ENCODE results near the gene GPC6.

The GPC6 gene

DNA sequence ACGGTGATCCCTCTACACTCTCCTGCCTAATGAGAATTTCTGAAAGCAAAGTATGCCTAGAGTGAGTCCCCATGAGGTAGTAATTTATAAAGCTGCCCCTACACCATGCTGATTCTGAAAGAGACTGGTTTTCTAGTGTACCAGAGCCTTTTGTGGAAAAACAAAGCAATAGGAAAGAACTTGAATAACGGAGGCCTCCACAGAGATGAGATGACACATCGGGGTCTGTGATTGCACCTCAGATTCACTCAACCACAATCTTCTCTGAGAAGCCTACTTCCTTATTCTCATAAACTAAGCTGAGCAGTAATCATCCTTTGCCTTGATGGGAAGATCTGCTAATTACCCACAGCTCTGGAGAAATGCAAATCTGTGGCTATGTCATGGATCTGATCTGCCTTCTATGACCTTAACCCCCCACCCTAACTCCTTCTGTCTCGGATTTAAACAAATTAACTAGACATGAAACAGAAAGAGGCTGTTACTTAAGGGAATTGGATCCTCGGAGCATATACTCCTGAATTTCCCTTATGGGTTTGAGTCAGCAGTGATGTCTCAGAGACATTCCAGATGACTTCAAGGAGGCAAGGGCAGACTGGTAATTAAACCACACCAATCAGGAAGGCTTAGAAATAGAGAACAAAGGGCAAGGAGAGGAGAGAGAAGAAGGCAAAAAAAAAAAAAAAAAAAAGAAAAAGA is 1124.8 kb downstream of the GPC6 start:
- no peak for DNase-seq (ENCODE audit: low read depth)

DNA sequence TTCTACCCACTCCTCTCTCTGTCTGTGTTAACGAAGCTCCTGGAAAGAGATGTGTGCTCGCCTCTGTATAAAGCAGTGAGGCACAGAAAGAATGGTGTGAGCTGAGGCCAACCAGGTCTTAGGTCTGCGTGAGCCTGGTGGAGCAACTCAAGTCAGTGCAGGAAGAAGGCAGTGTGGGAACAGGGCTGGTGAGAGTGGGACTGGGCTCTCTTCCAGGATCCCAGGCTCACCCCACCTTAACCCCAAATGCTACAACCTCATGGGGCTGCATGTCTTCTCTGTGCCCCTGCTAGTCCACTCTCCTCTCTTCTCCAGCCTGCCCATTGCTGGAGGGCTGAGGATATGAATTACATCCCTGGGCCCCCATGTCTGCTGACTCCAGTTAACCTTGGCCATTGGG is 1125.5 kb downstream of the GPC6 start:
- no peak for DNase-seq (ENCODE audit: low read depth)

DNA sequence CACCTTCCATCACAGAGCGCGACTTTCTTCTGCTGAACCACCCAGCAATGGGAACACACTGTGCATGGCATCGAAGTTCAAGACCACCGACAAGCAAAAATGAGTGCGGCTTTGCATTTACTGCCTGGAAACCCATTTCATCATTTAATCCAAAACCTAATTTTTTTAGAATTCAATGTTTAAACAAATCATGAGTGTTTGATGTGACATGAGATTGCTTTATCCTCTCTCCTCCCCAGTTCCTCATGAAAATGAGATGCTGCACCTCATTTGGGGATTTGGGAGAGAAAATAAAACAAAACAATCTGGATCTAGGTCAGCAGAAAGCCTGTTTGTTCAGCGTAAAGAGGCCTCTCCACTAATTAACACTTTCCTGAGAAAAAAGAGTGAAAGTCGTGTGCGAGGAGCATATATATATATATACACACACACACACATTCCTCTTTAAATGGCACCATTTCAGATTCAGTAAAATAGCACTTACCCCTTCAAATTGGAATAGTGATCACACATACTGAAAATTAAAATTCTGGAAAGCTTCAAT is 1126.6 kb downstream of the GPC6 start:
- DNase-seq (ENCODE audit: low read depth) = no peak

DNA sequence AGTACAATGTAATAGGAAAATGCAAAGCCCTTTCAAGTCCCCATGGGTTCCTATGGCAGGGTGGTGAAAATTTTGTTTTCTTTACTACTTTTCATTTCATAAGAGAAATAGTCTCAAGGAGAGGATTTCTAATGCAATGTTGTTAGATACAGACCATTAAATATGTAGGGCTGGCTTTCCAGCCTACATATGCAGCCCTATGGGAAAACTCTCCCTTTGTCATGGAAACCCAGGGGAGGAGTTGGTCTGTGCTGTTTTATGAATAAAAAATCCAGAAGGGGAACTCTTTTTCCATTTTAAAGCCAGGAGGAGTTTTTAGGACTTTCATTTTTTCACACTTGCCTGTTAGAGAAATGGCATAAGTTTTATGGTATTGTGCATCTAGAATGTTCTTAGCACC is 1133.3 kb downstream of the GPC6 start:
- DNase-seq (ENCODE audit: low read depth) = no peak

DNA sequence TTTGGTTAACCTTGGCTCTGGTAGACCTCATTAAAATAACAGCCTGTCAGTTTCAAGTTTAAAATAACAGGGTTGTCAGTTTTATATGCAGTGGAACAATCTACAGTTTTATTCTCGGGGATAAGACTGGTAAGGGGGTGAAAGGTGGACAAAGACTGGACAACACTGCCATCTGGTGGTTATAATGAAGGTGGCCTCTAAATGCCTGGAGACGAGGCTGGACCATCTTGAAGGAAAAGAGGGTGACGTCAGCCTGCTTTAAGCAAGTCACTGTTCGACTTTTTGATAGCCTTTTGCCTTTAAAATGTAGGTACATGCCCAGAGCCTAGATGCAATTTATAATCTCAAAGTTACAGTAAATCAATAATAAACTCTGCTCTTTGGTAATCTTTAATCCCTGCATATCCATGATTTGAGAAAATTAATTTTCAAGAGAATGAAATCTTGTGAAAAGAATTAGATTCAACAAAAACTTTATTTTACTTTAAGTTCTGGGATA is 1135.9 kb downstream of the GPC6 start:
- DNase-seq (ENCODE audit: low read depth) = peak; percentile 82

DNA sequence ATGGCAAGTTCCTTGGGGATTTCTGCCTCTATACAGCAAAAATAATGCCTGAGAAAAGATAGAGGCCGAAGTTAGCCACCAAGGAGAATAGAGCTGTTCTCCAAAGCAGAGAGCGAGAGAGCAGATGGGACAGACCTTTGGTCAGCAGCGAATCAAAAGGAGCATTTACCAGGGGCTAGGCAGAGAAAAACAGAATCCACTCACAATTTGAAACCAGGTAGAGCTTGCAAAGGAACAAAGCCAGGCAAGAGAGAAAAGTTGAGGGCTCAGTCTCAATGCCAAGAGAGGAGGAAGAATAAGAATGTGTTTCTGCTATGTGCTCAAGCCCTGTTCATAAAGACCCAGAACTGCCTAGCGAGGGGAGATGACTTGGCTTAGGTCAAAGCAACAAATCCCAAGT is 1140.1 kb downstream of the GPC6 start:
- DNase-seq (ENCODE audit: low read depth) = no peak

DNA sequence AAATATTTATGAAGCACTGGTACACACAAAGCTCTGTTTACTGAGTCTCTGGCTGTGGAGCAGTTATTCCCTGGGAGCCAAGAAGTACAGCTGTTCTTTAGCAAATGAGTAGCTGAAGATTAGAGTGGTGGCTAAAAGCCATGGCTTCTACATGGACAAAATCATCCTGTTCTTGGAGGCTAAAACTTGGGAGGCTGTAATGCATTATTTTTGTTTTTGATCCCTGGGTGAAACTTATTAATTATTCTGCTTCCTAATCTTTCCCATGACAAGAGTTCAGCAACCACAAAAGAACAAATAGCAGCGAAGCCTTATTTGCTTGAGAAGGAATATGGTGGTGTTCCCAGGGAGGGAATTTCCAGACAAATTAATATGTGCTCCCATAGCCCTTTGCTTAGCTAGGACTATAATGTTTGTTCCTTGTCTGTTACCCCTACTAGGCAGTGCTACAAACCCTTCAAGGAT is 1143.4 kb downstream of the GPC6 start:
- DNase-seq (ENCODE audit: low read depth) = no peak

DNA sequence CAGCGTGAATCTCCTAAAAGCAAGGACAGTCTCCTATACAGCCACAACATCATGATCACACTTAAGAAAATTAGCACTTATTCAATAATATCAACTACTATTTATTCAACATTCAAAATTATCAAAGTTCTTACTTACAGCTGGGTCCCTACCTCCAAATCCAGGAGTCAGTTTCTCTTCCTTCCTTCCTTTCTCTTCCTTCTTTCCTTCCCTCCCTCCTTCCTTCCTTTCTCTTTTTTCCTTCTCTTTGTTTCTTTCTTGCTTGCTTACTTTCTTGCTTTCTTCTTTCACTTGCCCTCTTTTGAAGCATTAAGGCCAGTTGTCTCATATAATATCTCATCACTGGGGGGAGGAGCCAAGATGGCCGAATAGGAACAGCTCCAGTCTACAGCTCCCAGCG is 1145.2 kb downstream of the GPC6 start:
- DNase-seq (ENCODE audit: low read depth) = no peak

DNA sequence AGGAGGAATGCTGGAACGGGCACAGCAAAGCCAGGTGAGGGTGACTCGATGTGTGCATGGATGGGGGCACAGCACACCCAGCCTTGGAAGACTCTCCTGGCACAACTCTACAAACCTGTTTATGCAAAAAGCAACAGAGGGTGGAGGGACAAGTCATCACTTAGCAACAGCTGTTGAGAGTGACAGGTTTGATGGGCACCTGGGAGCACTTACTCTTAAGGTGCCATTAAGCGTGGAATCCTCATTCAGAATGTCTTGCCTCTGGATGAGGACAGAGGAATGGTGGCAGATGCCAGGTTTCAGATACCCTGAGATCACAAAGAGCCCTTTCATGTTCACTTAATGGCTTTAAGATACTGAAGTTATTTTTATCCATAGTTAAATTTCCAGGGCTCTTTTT is 1155.9 kb downstream of the GPC6 start:
- no peak for DNase-seq (ENCODE audit: low read depth)

DNA sequence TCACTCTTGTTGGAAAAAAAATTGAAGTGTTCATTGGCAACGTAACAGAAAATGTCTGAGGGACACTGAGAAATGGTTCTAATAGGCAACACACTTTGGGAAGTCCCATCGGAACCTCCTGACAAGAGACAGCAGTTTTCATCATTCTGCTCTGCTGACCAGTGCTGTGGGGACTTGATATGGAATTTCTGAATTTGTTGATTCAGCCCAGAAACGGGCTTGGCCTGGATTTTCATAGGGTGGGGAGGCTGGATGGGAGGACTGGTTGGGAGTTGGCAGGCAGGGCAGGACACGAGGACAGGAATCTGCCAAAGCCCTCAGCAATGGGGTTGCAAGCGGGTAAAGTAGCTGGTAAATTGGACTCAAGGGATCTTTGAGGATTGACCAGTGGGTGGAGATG is 1156.4 kb downstream of the GPC6 start:
- DNase-seq (ENCODE audit: low read depth) = no peak

DNA sequence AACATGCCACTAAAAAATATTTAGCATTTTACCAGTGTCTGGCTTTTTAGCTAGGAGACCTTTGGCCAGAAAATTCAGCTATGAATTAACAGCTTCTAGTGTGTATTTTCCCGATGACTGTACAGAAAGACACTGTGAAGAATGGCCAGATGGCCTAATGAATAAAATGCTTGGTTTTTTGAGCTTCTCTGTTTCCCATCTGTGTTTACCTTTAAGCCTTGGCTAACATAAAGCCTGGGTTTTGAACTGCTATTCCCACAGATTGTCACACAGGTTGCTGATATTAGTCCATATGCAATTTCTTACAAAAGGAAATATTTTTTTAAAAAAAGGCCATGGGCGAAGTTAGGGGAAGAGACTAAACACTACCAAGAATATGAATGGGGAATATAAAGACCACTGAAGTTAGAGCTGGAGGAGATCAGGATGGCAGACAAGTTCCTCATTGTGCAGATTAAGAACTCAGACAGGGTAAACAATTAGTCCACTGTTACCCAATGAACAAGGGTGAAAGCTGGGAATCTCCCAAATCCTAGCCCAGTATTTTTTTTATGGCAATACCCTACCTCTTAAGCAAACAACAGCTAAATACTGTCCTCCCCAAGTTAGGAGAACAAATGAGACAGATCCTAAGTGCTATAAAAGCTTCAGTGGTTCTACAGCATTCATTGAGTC is 1157.8 kb downstream of the GPC6 start:
- DNase-seq (ENCODE audit: low read depth) = no peak

DNA sequence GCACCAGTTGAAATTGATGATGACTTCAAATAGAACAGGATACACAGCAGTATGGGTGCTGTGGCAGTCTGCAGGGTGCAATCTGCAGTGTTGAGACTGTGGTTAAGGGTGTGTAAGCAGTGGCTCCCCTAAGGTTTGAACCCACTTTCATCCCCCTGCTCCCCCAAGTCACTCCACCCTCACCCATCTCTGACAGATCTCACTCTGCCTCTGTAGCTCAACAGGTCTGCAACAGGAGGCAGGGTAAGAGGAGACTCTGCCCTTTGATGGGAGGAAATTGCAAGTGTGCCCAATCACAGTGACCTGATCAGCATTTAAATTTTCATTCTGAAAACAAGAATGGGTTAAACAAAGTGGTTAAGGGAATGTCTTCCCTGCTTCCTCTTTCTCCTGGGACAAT is 1160.4 kb downstream of the GPC6 start:
- DNase-seq (ENCODE audit: low read depth) = no peak

DNA sequence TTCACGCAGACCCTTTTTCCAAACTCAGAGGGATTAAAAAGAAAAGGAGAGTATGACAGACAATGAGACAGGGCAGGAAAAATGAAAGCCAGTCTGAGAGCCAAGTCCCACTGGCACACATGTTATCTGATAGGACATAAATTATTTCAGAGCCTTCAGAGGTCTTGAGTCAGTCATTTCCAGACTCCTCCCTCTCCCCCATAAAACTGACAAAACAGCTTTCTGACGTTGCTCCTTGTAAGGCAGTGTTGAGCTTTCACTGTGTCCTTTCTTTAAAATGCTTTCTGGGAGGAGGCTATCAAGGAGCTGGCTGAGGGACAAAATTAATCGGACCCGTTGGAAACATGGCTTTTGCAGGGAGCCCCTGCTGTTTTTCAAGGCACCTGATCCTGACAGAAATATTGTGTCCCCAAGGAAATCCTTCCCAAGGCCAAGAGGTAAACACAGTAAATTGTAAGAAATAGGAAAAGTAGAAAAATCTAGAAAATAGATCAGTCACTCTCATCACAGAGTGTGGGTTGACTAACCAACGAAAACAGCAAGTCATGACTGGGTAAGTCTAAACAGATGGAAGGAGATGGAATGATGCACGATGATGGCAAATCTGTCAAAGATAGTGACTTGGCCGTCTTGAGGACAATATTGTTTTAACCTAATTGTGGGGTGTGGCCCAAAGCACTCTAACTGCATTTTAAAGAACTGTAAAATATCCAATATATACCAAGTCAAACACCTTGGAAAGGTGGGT is 1163.2 kb downstream of the GPC6 start:
- no peak for DNase-seq (ENCODE audit: low read depth)

DNA sequence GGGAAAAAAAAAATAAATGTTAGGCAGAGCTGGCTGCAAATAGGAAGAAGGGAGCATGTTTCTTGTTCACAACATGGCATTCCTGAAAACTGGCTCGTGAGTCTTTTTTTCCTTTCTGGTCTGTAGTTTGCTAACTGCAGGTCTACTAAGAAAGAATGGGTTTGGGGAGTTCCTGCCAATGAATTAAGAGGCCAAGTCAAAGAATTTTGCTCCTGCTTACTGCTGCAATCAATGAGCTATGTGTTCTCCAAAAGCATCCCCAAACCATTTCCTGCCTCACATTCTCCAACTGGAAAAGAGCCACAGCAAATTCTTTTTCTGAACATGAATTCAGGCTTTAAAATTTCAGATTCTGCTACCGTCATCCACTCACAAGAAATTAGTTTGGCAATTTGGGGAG is 1164.3 kb downstream of the GPC6 start:
- no peak for DNase-seq (ENCODE audit: low read depth)

DNA sequence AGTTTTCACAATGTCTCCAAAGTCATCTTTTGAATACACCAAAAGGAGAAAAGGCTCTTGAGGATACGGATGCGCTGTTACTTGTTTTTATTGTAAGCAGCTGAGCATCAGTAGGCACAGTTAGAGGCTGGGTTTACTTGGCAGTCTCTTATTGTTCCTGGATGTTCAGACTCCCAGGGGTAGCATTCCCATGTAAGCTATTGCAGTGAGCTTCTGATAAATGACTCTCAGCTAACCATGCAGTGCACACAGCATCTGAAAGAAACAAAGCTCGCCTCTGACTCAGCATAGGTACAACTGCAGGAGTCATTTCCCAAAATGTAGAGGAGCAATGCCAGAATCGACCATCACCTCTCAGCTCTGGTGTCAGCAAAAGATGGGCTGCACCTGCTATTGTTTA is 1168.1 kb downstream of the GPC6 start:
- DNase-seq (ENCODE audit: low read depth) = no peak

DNA sequence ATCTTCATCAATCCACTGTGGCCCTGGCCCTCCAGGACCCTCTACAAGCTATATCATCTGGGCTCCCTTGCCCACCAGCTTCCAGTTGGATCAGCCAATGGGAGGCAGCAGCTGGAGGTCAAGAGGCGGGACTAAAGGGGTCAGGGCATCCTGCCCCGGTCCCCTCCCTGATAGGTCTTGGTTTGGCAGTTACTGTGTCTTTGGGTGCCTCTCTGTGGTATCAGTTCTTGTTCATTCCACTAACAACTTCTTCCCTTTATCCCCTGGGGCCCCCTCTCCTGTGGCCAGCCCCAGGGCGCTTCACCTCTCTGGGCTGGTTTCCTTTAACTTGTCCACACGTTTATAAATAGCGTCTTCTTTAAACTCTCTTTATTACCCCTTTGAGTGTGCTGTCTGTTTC is 1169.3 kb downstream of the GPC6 start:
- DNase-seq (ENCODE audit: low read depth) = no peak

DNA sequence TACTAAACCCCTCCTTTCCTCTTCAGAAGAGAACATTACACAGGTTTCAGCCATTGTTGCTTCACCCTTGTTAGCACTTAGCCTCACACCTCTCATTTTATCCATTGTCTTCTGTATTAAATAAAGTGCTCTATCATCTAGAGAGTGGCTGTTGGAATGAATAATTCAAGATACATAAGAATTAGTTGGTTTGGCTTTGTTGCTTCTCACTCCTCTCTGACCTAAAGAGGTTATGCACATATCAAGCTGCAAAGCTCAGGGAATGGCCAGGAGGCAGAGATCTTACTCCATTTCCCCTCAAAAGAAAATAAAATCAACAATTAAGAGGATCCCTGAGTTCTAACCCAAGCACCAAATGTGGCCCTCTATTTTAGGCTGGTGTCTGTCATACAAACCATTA is 1173.2 kb downstream of the GPC6 start:
- no peak for DNase-seq (ENCODE audit: low read depth)

DNA sequence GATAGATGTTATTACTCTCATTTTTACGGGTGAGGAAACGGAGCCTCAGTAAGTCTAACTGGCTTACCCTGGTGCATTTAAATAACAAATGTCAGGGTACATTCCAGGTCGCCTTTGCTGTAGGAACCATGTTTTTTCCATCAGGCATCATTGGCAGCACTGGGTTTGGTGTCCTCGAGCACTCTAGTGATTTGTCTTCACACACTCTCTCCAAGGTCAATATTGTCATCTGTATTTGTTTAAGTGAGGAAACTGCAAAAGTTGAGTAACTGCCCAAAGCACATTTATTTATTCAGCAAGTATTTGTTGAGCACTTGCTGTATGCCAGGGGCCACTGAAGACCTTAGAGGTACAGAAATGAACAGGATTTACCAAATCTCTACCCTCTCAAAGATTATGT is 1174.3 kb downstream of the GPC6 start:
- DNase-seq (ENCODE audit: low read depth) = no peak

DNA sequence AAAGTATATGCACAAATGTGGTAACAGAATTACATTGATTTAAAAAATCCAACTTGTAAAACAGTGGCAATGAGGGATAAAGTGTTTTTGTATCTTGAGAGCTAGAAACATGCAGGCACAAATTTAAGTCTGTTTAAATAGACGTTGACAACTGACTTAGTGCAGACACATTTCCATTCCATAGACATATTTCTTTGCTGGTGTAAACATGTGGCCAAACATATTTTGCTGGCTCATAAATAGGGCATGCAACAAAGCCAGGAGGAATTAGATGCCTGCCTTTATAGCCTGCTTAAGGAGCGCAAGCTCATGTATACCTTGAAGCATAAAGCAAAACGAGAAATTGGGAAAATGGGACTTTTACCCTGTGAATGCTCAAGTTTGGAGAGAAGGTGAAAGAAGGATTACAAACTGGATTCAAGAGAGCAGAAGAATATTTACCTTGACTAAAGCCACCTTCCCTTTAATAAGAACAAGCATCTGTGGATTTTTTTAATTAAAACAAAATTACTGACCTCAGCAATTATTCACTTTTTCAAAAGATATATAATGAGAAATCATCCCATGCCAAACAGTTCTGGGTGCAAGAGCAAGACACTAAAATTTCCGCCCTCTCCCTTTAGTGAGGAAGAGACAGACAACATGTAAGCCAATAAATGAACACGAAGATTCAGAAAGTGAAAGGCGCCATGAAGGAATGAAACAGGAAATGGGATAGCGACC is 1181.9 kb downstream of the GPC6 start:
- no peak for DNase-seq (ENCODE audit: low read depth)

DNA sequence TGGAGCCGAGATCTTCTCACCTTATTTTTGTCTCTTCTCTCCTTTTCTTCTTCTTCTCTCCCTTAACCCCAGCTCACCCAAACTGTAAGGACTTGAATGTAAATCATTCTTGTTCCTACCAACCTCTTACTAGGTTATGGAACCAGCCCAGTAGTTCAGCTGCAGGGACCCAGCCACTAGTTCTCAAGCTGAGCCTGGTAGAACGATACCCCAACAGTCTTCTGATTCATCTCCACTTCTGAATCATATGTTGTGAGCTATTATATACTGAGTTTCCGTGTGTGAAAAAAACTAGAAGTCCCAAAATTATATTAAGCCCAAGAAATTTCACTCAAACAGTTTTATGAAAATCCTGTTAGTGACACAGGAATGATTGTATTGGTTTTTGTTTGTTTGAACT is 1185.1 kb downstream of the GPC6 start:
- DNase-seq (ENCODE audit: low read depth) = no peak

DNA sequence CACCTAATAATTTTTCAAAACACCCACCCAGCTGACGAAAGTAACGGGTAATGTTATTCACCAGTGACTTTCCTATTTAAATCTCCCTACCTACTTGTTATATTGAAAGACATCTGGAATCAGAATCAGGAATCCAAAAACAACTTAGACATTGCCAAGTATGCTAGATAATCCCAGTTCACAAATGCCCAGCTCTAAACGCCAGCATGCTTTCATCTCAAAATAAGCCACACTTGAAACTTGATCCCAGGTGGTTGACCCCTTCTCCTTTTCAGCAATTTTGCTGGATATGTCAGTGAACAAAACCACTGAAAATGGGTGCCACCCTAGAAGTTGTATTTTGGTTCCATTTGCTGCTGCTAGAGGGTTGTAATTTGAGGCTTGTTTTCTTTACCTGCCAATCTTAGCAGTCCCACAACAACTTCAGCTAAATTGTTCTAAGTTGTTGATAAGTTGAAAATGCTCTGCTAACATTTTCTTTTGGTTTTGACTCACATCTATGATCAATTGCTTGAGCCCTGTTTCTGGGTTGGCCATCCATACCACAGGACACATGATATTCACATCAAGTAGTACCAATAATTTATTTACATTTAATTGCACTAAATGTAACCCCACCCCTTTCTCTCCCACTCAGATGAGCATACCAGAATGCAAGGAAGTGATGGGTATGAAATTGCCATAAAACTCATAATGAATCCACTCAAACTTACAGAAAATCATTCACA is 1186.4 kb downstream of the GPC6 start:
- DNase-seq (ENCODE audit: low read depth) = no peak

DNA sequence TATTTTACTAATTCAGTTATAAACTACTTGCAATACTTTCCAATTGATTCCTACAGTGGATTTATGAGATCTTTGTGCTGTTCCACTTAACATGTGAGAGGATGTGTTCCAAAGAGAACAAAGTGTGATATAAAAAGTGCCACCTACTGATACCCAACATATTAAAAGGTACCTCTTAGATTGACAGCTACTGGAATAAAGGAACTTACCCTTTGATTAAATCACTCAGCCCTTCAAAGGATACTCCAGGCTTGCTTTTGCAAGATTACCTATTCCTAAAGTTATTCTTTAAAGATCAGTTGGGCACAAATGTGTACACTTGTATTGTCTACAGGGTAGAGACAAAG is 1187.0 kb downstream of the GPC6 start:
- no peak for DNase-seq (ENCODE audit: low read depth)
